ENCODE measurements around the gene GAB1.

Gene GAB1

GRCh38 chr4:143354990-143355389, 18.3 kb downstream of the GAB1 start:
- intact Hi-C loops (cut with DNase I): no loop called here
- DNase-seq: no peak

DNA sequence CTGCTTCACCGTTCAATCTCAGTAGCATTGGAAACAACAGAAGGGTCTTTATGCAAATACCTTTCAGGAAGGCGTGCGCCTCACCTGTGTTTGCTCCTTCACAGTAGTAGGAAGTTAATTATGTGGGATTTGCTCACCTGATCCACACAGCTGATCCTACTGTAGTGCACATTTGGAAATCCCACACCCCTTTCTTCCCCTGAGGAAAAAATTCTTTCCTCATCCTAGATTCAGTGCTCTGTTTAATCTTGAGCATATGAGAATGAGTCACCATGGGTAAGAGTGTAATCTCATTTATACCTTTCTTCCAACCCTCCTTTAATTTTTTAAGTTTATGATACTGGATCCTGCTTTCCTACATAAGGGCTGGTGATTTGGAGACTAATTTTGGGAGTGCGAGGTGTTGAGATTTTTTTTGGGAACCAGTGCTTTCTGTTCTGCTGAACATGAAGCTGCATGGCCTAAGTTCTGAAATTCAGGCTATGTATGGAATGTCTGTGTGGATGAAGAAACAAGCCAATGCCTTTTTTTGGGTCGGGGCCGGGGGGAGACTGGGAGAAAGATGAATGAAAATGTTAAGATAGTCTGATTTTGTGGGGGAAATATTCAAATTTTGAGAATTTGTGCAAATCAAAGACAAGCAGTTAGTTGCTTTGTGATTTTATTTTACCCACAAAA, 19.0 kb downstream of the GAB1 start:
- intact Hi-C loops (cut with DNase I): no loop called here
- no peak for DNase-seq

DNA sequence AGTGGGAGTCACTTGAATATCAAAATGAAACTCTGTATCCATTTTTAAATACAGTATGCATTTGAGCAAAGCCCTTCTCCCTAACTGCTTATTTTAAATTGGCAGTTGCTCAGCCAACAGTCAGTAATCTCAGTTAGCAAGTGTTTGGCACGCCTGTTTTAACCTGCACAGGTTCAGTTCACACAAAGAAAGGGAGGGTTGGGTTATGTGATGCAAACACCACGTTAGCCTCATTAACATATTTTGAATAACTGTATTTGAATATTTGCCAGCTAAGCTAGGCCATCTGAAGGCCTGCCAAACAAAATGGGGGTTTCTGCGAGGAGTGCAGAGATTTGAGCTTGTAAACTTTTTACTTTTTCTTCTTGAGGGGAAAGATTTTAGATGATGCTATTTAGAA, 19.8 kb downstream of the GAB1 start:
- intact Hi-C loops (cut with DNase I): no loop called here
- peak in 1 of 42 donors; percentile 28 for DNase-seq

DNA sequence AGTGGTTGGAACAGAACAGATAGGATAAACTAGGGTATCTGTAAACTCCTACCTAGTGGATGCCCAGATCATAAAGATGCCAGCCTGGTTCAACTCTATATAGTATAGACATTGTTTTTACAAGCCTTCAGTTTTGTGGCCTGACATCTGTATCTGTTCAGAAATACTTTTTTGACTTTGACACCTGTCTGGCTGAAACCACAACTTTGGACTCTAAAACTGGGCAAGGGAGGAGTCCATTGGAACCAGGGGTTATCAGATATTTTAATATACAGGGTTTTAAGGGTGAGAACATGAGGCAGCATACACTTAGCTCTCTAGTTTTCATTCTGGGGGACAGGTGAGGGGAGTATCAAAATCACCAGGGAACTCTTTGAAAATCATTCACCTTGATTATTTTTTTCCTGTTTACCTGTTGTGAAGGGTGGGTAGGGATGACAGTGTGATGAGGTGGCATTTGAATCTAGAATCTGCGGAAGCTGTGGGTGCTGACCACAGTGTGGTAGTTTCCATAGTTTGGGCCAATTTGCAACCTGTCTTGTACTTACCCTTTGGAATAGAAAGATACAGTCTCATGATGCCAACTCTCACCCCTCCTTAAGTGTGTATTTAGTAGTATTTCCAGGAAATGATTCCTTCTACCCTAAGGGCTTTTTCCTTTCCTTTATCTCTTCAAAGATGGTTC, 20.6 kb downstream of the GAB1 start:
- DNase-seq: peak in 1 of 42 donors; percentile 31
- intact Hi-C loops (cut with DNase I): no loop called here

- intact Hi-C loops (cut with DNase I): no loop called here
- DNase-seq: peak in 1 of 42 donors; percentile 28
Measured at GRCh38 chr4:143358419-143358818, 21.7 kb downstream of the GAB1 start.

DNA sequence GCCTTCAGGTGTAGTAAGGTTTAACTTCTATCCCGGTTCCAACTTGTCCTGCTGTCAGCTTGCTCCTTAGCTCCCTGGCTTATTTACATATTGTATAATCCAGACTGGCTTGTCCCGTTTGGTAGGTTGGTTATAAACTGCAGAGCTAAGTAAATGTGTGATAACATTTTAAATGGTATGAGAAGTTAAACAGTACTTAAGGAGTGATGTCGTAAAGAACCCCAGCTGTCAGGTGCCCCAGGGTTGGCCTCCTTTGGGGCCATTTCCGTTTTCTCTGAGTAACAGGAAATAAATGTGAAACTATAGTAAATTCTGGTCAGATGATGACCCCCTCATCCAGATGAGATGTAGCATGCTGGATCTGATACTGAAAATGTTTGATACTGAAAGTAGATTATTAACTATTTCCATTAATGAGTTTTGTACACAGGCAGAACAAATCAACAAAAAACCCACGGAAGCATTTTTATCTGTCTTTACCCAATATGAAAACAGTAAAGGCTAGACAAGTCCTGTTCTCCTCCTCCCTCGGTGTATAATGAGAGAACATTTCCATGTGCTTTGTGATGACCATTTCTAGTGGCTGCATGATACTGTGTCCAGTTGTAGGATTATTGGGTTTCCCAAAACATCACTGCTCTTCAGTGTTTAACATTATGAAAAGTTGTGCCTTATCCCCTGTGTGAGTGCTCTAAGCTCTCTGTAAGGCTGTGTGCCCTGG, 22.4 kb downstream of the GAB1 start:
- DNase-seq: peak in 1 of 42 donors; percentile 42
- intact Hi-C loops (cut with DNase I): no loop called here

- intact Hi-C loops (cut with DNase I): no loop called here
- DNase-seq: no peak
Measured at GRCh38 chr4:143359644-143360193, 23.0 kb downstream of the GAB1 start.

- no peak for DNase-seq
- intact Hi-C loops (cut with DNase I): no loop called here
Measured at GRCh38 chr4:143360838-143361625, 24.4 kb downstream of the GAB1 start.

DNA sequence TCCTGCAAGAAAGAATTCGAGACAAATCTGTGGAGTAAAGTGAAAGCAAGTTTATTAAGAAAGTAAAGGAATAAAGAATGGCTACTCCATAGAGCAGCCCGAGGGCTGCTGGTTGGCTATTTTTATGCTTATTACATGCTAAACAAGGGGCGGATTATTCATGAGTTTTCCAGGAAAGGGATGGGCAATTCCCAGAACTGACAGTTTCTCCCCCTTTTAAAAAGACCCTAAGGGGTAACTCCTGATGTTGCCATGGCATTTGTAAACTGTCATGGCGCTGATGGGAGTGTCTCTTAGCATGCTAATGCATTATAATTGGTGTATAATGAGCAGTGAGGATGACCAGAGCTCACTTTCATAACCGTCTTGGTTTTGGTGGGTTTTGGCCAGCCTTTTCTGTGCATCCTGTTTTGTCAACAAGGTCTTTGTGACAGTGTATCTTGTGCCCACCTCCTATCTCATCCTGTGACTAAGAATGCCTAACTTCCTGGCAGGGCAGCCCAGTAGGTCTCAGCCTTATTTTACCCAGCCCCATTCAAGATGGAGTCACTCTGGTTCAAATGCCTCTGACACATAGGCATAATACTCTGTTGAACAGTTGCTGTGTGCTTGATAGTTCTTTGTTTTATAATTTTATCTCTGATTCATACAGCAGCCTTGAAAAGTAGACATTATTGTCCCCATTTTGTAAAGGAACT, 25.8 kb downstream of the GAB1 start:
- intact Hi-C loops (cut with DNase I): no loop called here

DNA sequence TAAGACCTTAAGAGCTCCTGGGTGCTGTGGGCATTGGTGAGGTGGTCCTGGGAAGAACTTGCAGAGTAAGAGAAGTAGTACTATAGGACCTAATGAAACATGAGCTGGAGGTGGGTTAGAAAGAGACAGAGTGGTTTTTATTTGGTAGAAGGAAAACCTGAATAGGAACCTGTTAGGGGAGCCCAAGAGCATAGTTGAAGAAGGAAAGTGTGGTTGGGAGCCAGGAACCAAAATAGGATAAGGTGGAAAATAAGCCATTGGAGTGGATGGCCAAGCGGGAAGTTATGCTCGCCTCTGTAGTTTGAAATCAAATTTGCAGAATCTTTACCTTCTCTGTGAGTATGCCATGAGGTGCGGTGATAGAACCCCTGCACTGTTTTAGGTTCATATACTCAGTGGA, 26.7 kb downstream of the GAB1 start:
- DNase-seq: peak in 1 of 42 donors; percentile 28
- intact Hi-C loops (cut with DNase I): no loop called here

More for the DNA sequence above, 25.8 kb downstream of the GAB1 start:
- DNase-seq: peak in 1 of 42 donors; percentile 40

DNA sequence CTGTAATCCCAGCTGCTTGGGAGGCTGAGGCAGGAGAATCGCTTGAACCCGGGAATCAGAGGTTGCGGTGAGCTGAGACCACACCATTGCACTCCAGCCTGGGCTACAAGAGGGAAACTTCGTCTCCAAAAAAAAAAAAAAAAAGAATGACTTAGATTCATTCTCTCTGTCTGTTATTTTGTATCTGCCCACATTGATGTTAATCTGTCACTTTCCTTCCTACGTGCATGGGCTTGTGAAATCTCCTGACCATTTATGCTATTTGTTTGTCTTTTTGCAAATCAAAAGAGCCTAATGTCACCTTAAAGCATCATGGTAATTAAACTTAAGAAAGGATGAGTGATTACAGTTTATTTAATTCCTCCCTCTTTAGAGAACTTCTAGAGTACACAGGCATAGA, 27.4 kb downstream of the GAB1 start:
- intact Hi-C loops (cut with DNase I): no loop called here
- DNase-seq: peak in 1 of 42 donors; percentile 25

DNA sequence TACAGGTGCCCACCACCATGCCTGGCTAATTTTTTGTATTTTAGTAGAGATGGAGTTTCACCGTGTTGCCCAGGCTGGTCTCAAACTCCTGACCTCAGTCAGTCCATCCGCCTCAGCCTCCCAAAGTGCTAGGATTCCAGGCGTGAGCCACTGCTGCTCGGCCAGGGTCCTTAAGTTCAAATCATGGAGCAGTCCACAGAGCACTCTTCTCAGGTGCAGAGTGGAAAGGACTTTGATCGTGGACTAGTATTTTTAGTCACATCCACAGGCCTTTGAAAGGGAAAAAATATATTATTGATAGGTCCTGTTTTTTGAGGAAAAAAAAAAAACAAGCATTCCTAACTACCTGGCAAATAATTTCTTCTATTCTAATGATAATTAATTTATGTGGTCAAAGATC, 31.2 kb downstream of the GAB1 start:
- intact Hi-C loops (cut with DNase I): no loop called here
- DNase-seq: peak in 1 of 42 donors; percentile 33

GRCh38 chr4:143369552-143369951, 32.9 kb downstream of the GAB1 start:
- intact Hi-C loops (cut with DNase I): no loop called here
- DNase-seq: peak in 1 of 42 donors; percentile 37

GRCh38 chr4:143372093-143372915, 35.6 kb downstream of the GAB1 start:
- intact Hi-C loops (cut with DNase I): no loop called here
- DNase-seq: no peak

DNA sequence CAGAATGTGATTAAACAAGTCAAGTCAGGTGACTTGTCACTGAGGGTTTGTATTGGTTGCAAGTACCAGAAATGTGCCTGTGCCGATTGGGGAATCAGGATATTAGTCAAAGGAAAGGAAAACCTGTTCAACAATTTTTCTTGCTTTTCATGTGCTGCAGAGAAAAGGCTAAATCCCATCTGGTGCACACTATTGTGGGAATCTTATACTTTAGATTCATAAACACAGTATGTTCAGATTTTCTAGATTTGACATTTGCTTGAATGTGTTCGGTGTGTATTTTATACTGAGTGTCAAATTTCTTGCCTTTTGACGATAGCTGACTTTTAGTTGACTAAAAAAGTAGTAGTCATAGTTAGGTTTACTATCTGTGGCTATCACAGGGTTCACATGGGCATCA, 37.6 kb downstream of the GAB1 start:
- DNase-seq: no peak
- intact Hi-C loops (cut with DNase I): no loop called here

- no peak for DNase-seq
- intact Hi-C loops (cut with DNase I): loop anchor here (5.0 kb wide), 2 partner anchors 37 to 108 kb away; partner anchors contain the start of gene GAB1
Measured at GRCh38 chr4:143374771-143375170, 38.1 kb downstream of the GAB1 start.

DNA sequence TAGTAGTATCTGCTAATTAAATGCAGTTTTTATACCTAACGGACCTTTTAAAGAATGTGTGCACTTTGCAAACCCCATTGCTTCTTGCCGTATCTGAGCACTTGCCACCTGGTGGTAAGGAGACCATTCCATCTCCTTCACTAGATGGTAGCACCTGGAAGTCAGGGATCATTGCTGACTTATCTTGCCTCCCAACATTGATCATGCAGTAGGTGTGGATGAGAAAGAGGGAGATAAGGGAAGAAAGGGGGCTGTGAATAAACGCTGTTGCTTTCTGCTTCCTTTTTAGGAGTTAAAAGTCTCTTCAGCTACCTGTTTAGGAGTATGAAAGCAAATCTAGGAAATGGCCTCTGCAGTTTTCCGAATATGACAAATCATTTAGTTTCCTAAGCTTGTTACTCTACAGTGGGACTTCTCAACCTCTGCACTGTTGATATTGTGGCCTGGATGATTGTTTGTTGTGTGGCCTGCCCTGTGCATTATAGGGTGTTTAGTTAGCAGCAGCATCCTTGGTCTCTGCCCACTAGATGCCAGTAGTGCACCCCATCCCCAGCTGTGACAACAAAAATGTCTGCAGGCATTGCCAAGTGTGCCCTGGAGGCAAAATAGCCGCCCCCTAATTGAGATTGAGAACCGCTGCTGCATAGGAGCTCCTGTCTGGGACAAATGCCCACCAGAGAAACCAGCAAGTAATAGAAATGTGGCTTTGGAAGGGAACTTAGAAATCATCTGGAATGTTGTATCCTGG, 38.8 kb downstream of the GAB1 start:
- peak; percentile 26 to 90 (median 74) for DNase-seq
- intact Hi-C loops (cut with DNase I): loop anchor here (5.0 kb wide), 2 partner anchors 38 to 107 kb away; partner anchors contain the start of gene GAB1
